Prostate gland (tissue), 2 donors: ENCODE data around the gene PACSIN1.

Source experiments
- CTCF ChIP-seq, 4 experiments: fragments of 200-600 bp in 2 of 4; fragments of 450-650 bp in 2 of 4; sonication (generic) in 2 of 4; IDR thresholded peaks; 1 replicate in 3 of 4; 2 replicates in 1 of 4; pipeline ENCODE4 v1.5.1; 2016 to 2019; ENCODE audit warnings: antibody characterized with exemption in 4 of 4, mild to moderate bottlenecking in 2 of 4, moderate library complexity in 2 of 4
- POLR2A ChIP-seq: fragments of 450-650 bp; IDR thresholded peaks from one replicate; pipeline ENCODE4 v1.6.1; 2016; ENCODE audit warnings: antibody characterized with exemption, mild to moderate bottlenecking

DNA sequence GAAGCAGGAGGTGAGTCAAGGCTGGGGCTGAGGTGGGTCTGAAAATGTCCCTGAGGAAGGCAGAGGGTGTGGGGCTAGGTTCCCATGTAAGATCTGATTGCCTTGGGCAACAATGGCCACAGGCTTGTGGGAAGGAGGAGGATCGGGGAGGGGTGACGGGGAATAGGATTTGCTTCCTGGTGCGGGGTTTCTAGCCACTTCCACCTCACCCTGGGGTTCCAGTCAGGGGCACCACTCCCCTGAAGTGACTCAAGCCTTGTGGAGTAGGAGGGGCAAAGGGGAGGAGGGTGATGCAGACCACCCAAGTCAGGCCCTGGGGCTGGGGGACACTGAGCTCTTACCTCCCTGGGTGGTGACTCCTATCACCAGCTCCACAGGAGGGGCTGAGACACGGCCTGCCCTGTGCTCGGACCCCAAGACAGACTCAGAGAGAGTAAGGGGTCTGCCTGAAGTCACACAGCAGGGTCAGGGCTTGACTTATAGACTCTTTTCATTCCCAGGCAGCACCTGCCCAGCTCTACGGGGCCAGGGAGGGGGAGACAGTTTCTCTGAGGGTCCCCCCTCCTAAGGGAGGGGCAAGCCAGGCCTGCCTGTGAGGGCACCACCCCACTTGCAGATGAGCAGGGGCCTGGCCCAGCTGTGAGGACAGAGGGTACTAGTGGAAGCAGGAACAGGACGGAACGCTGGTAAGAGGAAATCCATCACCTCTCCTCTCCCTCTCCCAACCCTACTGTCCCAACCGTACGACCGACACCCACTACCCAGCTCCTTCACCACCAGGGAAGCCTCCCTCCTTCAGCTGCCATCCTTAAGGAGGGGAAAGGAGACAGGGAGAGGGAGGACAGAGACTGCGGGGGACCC lies 102.7 kb downstream of the PACSIN1 start:
- TF ChIP-seq CTCF (IDR thresholded peaks at IDR 0.05) (no peak), POLR2A (no peak)
